ENCODE measurements around the gene PLIN1. TPM values are rescaled to one million over a fixed set of nuclear protein-coding genes. Genes with fewer than 3 reads are reported as not detected.

Gene PLIN1
- total and polyA plus RNA-seq, 10 donors = 0.61 to 1.8 (median 0.96) TPM

GRCh38 chr15:89662893-89663626 is 16.1 kb downstream of the PLIN1 start:
- peaks cover 0 to 40% (median 5%) of the 10 kb centered on the region in 7 donors for H3K27me3 ChIP-seq (replicated peaks in 1 of 7)
- H3K9me3 ChIP-seq = no peaks in the 10 kb centered on the region
- peak; percentile 77 for DNase-seq
- H3K4me3 ChIP-seq = no peak overlapping the region
- 34 to 55% (median 39%) methylated on average over 9 to 11 of the region's 11 CpGs for WGBS, 5 donors
- no peaks in the 10 kb centered on the region for H3K36me3 ChIP-seq
- TF ChIP-seq POLR2A (IDR thresholded peaks at IDR 0.05) (no peak), CTCF (IDR thresholded peaks at IDR 0.05 in 8 of 11, conservative IDR thresholded peaks at IDR 0.05 in 3 of 11) (no peak), POLR2AphosphoS5 (IDR thresholded peaks at IDR 0.05) (peak; percentile 40 to 64 (median 58))
- peak overlapping the region in 7 of 8 donors; percentile 41 to 68 (median 54) for H3K27ac ChIP-seq
- H3K4me1 ChIP-seq = peaks cover 0 to 18% (median 12%) of the 10 kb centered on the region in 6 donors
- intact Hi-C loops (cut with DNase I; ENCODE audit: low total_unique reads) = no loop called here

GRCh38 chr15:89660556-89660955 is 18.6 kb downstream of the PLIN1 start:
- intact Hi-C loops (cut with DNase I; ENCODE audit: low total_unique reads) = no loop called here
- WGBS, 5 donors = 84 to 97% (median 89%) methylated on average over 2 of the region's 2 CpGs
- TF ChIP-seq POLR2AphosphoS5 (IDR thresholded peaks at IDR 0.05) (no peak), POLR2A (IDR thresholded peaks at IDR 0.05) (no peak), CTCF (IDR thresholded peaks at IDR 0.05 in 8 of 11, conservative IDR thresholded peaks at IDR 0.05 in 3 of 11) (no peak)
- Histone ChIP-seq H3K4me1 (peaks cover 0 to 14% (median 9%) of the 10 kb centered on the region in 6 donors), H3K36me3 (no peaks in the 10 kb centered on the region), H3K9me3 (no peaks in the 10 kb centered on the region), H3K27ac (no peak overlapping the region), H3K27me3 (replicated peaks in 1 of 7) (peaks cover 0 to 47% (median 3%) of the 10 kb centered on the region in 7 donors), H3K4me3 (no peak overlapping the region)
- no peak for DNase-seq

DNA sequence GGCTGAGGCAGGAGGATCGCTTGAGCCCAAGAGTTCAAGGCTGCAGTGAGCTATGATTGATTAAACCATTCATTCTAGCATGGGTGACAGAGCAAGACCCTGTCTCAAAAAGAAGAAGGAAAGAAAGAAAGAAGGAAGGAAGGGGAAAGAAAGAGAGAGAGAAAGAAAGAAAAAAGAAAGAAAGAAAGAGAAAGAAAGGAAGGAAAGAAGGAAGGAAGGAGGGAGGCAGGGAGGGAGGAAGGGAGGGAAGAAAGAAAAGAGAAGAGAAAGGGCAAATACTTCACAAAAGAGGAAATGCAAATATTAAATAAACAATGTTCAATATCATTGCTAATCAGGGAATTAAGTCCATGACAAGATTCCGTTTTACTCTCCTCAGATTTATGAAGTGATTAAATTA is 19.9 kb downstream of the PLIN1 start:
- intact Hi-C loops (cut with DNase I; ENCODE audit: low total_unique reads) = no loop called here

More for the DNA sequence above, 19.9 kb downstream of the PLIN1 start:
- Histone ChIP-seq H3K27me3 (replicated peaks in 1 of 7) (peaks cover 0 to 47% (median 16%) of the 10 kb centered on the region in 7 donors), H3K4me3 (no peak overlapping the region), H3K9me3 (no peaks in the 10 kb centered on the region), H3K27ac (no peak overlapping the region), H3K36me3 (no peaks in the 10 kb centered on the region), H3K4me1 (peaks cover 5 to 16% (median 14%) of the 10 kb centered on the region in 6 donors)
- WGBS, 5 donors = 84 to 96% (median 92%) methylated on average over 2 of the region's 2 CpGs
- no peak for DNase-seq
- TF ChIP-seq POLR2A (IDR thresholded peaks at IDR 0.05) (no peak), POLR2AphosphoS5 (IDR thresholded peaks at IDR 0.05) (no peak), CTCF (IDR thresholded peaks at IDR 0.05 in 8 of 11, conservative IDR thresholded peaks at IDR 0.05 in 3 of 11) (no peak)
